ENCODE data around the gene TRAPPC3. TPM values are rescaled to one million over a fixed set of nuclear protein-coding genes. Genes with fewer than 3 reads are reported as not detected.
A peak's percentile ranks its signal among the peaks of the same experiment; 100 is the strongest.
"Not testable (repeated sequence)": the region's sequence is repeated elsewhere in the genome, so short reads cannot be mapped to it uniquely, and the experiment has no call there.

TRAPPC3 gene
- total RNA-seq, 1 donor, result 94.6 TPM

DNA sequence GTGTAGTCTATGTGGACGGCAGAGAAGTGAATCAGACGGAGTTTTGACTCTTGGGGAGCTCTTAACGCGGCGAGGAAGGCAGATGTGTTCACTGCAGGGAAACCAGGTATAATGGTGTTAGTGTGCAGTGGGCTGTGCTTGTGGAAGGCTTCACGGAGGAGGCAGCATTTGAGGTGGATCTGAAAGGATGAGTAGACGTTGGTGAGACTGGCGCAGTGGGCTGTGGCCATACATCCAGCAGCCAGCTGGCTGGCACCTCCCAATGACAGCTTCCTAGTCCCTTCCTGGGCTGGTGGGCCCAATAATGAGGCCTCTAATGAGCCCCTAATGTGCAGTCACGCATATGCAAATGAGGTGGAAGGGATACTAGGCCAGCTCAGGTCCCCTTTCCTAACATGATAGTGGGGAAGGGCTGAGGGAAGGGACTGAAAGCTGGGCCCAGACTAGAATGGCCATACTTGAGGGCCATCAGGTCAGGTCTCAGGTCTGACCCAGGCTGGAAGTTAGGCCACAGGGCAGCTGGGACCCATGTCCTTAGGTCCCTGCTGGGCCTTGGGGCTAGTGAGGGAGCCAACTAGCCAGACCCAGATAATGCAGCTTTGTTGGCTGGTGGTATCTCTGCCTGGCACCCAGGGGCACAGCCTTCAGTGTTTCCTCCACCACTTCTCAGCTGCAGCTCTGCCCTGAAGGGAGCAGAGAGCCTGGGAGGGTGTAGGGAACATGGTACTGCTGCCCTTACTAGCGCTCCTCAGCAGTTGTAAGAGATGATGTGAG, 10.5 kb upstream of the TRAPPC3 start:
- H3K4me3 ChIP-seq (ENCODE audit: low read depth, low read length), result no peak overlapping the region
- DNase-seq (ENCODE audit: low read depth), result no peak
- TF ChIP-seq, protein P1, sequence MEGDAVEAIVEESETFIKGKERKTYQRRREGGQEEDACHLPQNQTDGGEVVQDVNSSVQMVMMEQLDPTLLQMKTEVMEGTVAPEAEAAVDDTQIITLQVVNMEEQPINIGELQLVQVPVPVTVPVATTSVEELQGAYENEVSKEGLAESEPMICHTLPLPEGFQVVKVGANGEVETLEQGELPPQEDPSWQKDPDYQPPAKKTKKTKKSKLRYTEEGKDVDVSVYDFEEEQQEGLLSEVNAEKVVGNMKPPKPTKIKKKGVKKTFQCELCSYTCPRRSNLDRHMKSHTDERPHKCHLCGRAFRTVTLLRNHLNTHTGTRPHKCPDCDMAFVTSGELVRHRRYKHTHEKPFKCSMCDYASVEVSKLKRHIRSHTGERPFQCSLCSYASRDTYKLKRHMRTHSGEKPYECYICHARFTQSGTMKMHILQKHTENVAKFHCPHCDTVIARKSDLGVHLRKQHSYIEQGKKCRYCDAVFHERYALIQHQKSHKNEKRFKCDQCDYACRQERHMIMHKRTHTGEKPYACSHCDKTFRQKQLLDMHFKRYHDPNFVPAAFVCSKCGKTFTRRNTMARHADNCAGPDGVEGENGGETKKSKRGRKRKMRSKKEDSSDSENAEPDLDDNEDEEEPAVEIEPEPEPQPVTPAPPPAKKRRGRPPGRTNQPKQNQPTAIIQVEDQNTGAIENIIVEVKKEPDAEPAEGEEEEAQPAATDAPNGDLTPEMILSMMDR (IDR thresholded peaks at IDR 0.05; ENCODE audit: insufficient read depth, low read depth, low read length), result no peak

DNA sequence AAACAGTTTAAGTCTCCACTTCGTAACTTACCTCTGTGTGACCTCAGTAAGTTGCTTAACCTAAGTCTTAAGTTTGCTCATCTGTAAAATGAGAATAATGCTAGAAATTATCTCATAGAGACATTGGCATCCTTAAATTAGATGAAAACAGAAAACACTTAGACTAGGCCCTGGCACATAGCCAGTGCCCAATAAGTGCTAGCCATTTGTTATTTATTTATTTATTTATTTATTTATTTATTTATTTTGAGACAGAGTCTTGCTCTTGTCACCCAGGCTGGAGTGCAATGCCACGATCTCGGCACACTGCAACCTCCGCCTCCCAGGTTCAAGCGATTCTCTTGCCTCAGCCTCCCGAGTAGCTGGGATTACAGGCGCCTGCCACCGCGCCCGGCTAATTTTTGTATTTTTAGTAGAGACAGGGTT, 9.6 kb upstream of the TRAPPC3 start:
- not testable (repeated sequence) for DNase-seq (ENCODE audit: low read depth)
- peak overlapping the region; percentile 97 for H3K4me3 ChIP-seq (ENCODE audit: low read depth, low read length)

DNA sequence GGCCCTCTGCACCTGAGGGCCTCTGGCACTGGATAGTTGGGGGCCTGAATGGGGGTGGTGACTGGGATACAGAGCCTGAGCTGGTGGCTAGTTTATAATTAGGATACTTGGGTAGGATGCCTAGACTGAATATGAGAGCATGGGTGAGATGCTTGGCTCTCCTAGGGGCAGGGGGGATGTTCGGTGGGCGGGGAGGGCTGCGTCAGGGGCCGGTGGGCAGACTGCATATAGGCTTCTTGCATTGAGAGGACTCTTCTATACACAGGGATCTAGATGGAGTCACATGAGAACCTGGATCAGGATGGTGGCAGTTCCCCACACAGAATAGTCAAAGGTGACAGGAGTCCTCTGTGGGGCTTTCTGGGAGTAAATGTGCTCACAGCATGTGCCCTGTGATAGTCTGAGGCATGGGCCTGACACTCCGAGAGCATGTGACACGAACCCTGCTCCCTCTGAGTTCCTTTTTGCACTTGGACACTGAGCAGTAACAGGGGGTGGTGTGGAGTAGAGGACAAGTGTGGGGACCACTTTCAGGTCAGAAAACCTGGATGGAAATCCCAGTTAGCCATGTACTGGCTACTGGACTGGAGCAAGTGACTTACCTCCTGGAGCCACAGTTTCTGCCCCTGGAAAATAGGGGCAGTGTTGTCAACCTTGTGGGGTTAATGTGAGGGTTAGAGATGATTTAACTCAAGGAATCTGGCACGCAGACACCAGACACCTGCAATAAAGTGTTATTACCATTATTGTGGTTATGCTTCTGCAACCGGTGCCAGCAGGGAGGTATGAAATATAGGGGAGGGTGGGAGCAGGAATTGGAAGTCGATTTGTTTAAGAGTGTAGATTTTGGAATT, 8.9 kb upstream of the TRAPPC3 start:
- TF ChIP-seq, protein P1 (IDR thresholded peaks at IDR 0.05; ENCODE audit: insufficient read depth, low read depth, low read length), result no peak
- peak overlapping the region; percentile 97 for H3K4me3 ChIP-seq (ENCODE audit: low read depth, low read length)
- no peak for DNase-seq (ENCODE audit: low read depth)

DNA sequence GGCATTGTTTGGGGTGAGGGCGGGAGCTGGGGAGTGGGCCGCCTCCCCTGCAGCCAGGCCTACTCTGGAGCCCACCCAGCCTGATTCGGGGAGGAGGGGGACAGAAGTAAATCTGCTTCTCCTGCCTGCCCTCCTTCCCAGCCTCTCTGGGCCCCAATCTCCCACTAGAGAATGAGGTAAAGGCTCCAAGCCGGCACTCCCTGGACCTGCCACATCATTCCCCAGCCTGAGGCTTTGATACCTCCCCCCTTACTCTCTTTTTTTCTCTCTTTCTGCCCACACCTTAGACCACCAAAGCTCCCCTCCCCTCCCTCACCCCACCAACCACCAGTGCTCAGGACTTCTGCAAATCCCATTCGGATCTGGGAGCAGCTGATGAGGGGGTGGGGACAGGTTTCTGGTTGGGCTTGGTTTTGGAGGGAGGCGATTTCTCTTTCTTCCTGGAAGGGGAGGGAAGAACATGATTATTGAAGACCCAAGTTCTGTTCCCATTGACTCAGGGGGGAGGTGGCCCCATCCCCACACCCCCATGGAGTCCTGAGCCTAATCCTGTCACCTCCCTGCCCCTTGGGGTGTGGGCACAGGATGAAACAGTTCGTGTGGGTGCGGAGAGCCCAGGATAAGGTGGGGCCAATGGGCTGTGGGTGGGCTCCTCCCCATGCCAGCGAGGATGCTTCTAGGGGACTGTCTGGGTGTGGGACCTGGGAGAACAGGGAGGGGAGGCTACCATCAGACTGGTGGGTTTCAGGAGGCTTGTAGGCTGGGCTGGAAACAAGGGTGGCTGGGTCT, 8.0 kb upstream of the TRAPPC3 start:
- DNase-seq (ENCODE audit: low read depth), result peak; percentile 37
- TF ChIP-seq, protein P1 (IDR thresholded peaks at IDR 0.05; ENCODE audit: insufficient read depth, low read depth, low read length), result no peak
- H3K4me3 ChIP-seq (ENCODE audit: low read depth, low read length), result peak overlapping the region; percentile 97

DNA sequence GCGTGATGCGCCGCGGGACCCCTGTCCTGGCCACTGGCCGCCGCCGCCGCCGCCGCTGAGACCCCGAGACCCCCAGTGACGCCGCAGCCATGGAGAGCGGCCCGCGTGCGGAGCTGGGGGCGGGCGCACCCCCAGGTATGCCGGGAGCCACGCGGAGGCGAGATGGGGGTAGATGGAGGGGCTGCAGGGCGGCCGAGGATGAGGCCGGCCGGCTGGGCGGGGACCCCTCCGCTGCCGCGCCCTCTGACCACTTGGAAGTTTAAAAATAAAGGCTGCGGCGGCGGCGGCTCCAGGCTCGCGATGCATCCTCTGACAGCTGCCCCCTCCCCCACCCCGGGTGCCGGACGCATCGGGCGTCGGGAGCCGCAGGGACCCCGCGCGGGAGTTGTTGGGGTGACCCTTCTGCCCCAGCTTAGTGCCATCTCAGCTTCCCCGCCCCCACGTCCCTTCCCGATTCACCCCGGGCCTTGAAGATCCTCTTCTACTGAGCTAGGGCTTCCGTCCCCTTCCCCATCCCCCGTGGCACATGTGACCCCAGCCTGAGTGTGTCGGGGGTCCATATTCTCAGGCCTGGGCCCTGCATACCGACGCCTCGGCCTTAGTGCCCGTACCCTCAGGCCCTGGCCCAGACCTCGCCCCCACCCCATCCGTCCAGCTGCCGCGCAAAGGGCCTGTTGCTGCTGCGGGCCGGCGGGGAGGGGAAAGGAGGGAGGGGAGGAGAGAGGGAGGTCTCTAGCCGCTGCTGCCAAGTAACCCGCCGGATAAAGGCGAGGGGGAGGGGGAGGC, 7.2 kb upstream of the TRAPPC3 start:
- DNase-seq (ENCODE audit: low read depth), result peak; percentile 68
- peak overlapping the region; percentile 97 for H3K4me3 ChIP-seq (ENCODE audit: low read depth, low read length)
- TF ChIP-seq, protein P1 (IDR thresholded peaks at IDR 0.05; ENCODE audit: insufficient read depth, low read depth, low read length), result no peak

DNA sequence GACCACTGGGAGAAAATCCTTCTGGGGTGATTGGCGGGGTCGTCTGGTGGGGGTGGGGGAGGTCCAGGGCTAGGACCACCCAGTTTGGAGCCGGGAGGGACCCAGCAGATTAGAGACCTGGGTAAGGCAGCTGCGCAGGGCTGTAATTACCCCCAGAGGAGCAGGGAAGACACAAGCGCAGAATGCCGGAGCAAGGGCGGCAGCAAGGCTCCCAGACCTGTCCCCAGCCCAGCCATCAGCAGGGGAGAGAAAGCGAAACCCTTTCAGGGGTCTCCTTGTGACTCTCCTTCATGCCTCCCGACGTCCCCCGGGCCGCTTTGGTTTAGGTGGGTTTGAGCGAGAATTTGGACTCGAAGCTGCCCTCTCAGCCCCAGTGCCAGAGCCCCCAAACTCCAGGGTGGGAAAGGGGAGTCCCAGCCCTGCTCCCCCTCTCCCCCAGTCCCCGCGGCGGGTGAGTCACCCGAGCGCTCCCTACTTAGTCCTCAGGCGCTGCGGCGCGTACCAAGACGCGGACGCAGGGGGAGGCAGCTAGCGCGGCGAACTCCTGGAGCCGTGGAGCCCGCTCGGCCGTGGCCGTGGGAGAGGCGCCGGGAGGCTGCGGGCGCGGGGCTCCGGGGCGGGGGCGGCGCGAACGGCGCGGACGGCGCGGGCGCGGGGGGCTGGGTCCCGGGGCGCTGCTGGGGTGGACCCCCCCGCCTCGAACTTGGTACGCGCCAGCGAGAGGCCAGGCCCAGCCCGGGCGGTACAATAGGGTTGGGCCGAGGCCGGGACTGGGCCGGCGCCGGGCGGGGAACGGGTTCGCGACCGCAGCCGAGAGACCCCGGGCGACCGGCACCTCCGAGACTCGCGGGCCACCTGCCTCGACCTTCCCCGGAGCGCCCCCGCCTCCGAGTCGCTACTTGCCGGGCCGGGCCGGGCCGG, 6.4 kb upstream of the TRAPPC3 start, which contains the start of gene MAP7D1:
Gene MAP7D1 (plus strand): TSS at position 753 of the 921 bp plus-strand sequence. CDS start 258 bp downstream, outside the sequence.
- H3K4me3 ChIP-seq (ENCODE audit: low read depth, low read length), result peak within 1 kb of the TSS; percentile 97
- DNase-seq (ENCODE audit: low read depth), result peak; percentile 86
- TF ChIP-seq, protein P1 (IDR thresholded peaks at IDR 0.05; ENCODE audit: insufficient read depth, low read depth, low read length), result no peak
